GM10266 (cell line): ENCODE data around the gene PEAR1.

Source experiments
- DNase-seq: peaks from one replicate; pipeline ENCODE4 v3.0.0; 2012; ENCODE audit errors: extremely low spot score
- CTCF ChIP-seq: IDR thresholded peaks from 2 replicates; pipeline ENCODE4 v1.5.1; 2012; ENCODE audit warnings: mild to moderate bottlenecking, low read depth; ENCODE audit not compliant: control insufficient read depth, insufficient read depth; ENCODE audit errors: missing control alignments

Gene PEAR1

GRCh38 chr1:156896490-156897033 is 3.0 kb downstream of the PEAR1 start:
- DNase-seq, result no peak
- TF ChIP-seq CTCF, result no peak

- DNase-seq, result no peak
- no peak for TF ChIP-seq CTCF
These were observed 3.7 kb downstream of the PEAR1 start for GRCh38 chr1:156897078-156897825.

GRCh38 chr1:156898161-156898566 is 4.6 kb downstream of the PEAR1 start:
- DNase-seq, result no peak
- no peak for TF ChIP-seq CTCF

- no peak for DNase-seq
- no peak for TF ChIP-seq CTCF
These were observed 5.6 kb downstream of the PEAR1 start for GRCh38 chr1:156898971-156899664.

- no peak for TF ChIP-seq CTCF
- no peak for DNase-seq
These were observed 6.6 kb downstream of the PEAR1 start for GRCh38 chr1:156899956-156900718.

GRCh38 chr1:156900896-156901589 is 7.5 kb downstream of the PEAR1 start:
- no peak for DNase-seq
- no peak for TF ChIP-seq CTCF
